Mucosa of descending colon (tissue), 3 donors: ENCODE measurements around the gene TNK1. TPM values are rescaled to one million over a fixed set of nuclear protein-coding genes. Genes with fewer than 3 reads are reported as not detected.

Experiments used
- ATAC-seq: fragments of 200-7000 bp; cut with Tn5 transposase; one replicate; pipeline ENCODE4 v1.9.1; 2020; ENCODE audit warnings: mild to moderate bottlenecking, moderate library complexity
- DNase-seq, 3 donors: peaks; one replicate each; pipeline ENCODE4 v3.0.0-alpha.2; 2020
- H3K36me3 ChIP-seq: fragments of 200-600 bp; one replicate; pipeline ENCODE4 v1.8.0; 2021; ENCODE audit warnings: low read depth, mild to moderate bottlenecking
- H3K4me1 ChIP-seq: fragments of 200-600 bp; one replicate; pipeline ENCODE4 v1.8.0; 2021; ENCODE audit warnings: low read depth, mild to moderate bottlenecking
- H3K4me3 ChIP-seq: fragments of 200-600 bp; one replicate; pipeline ENCODE4 v1.8.0; 2021; ENCODE audit warnings: mild to moderate bottlenecking
- H3K9me3 ChIP-seq: fragments of 200-600 bp; one replicate; pipeline ENCODE4 v1.8.0; 2021; ENCODE audit warnings: mild to moderate bottlenecking
- CTCF ChIP-seq: fragments of 200-600 bp; IDR thresholded peaks from one replicate; pipeline ENCODE4 v1.8.0; 2022; ENCODE audit warnings: antibody characterized with exemption, mild to moderate bottlenecking
- intact Hi-C, 2 donors: fragments of 100-400 bp; cut with DNase I in 1 of 2; cut with micrococcal nuclease in 1 of 2; formaldehyde crosslinking; loops; one replicate each; pipeline versions ENCODE4 v1.11.0 to v1.11.1; 2022; cut with DNase I, micrococcal nuclease
- total RNA-seq, 3 donors: library from RNA; stranded (reverse); fragmentation: NEBNext Ultra II Directional in 2 of 3; extraction: Animal tissue kit (Norgen Biotek cat#: 25700) in 2 of 3; gene quantifications; one replicate each; pipeline versions ENCODE4 v1.2.1 to v1.2.4, GENCODE V29; 2021 to 2023
- donor health status: DM: no; HTN: no; CAD: no; lungs with moderate emphysema.
- donor health status: DM: no; HTN: no; CAD: no.
- donor health status: DM: no; HTN: yes; CAD: no.

The TNK1 gene
- total RNA-seq, 3 donors from 2014 or later, result 16.4 to 29.5 (median 20.7) TPM

- Histone ChIP-seq H3K9me3 (no peaks in the 10 kb centered on the region), H3K4me1 (no peaks in the 10 kb centered on the region), H3K4me3 (no peak overlapping the region), H3K36me3 (no peaks in the 10 kb centered on the region)
- DNase-seq, result no peak
- no peak for ATAC-seq
- intact Hi-C loops, result no loop called here
- no peak for TF ChIP-seq CTCF
These were observed 40.3 kb downstream of the TNK1 start for GRCh38 chr17:7421186-7421585.

- Histone ChIP-seq H3K4me3 (no peak overlapping the region), H3K9me3 (no peaks in the 10 kb centered on the region), H3K36me3 (no peaks in the 10 kb centered on the region), H3K4me1 (no peaks in the 10 kb centered on the region)
- intact Hi-C loops, result no loop called here
- ATAC-seq (no peak), DNase-seq (no peak)
- TF ChIP-seq CTCF, result no peak
These were observed 42.8 kb downstream of the TNK1 start for GRCh38 chr17:7423679-7424078.

- H3K4me3 ChIP-seq, result no peak within 1 kb of the TSS
These were observed 44.4 kb downstream of the TNK1 start, which contains the start of gene SPEM2 for GRCh38 chr17:7425316-7425715. TSS of gene SPEM2 (plus strand) at chr17:7425616. CDS start at chr17:7425689, 73 bp downstream.

GRCh38 chr17:7425756-7426155 is 44.9 kb downstream of the TNK1 start:
- Histone ChIP-seq H3K36me3 (no peaks in the 10 kb centered on the region), H3K4me1 (no peaks in the 10 kb centered on the region), H3K4me3 (no peak overlapping the region), H3K9me3 (no peaks in the 10 kb centered on the region)
- ATAC-seq (no peak), DNase-seq (no peak)
- TF ChIP-seq CTCF, result no peak
- intact Hi-C loops, result no loop called here

More at GRCh38 chr17:7425316-7425715, 44.4 kb downstream of the TNK1 start, which contains the start of gene SPEM2:
- DNase-seq (no peak), ATAC-seq (no peak)
- Histone ChIP-seq H3K4me1 (no peaks in the 10 kb centered on the region), H3K9me3 (no peaks in the 10 kb centered on the region), H3K36me3 (no peaks in the 10 kb centered on the region)
- TF ChIP-seq CTCF, result no peak
- intact Hi-C loops, result no loop called here

- H3K4me1 ChIP-seq, result no peaks in the 10 kb centered on the region
- no peak overlapping the region for H3K4me3 ChIP-seq
- DNase-seq (no peak), ATAC-seq (no peak)
- H3K36me3 ChIP-seq, result no peaks in the 10 kb centered on the region
- intact Hi-C loops, result no loop called here
- TF ChIP-seq CTCF, result no peak
- no peaks in the 10 kb centered on the region for H3K9me3 ChIP-seq
These were observed 45.4 kb downstream of the TNK1 start for GRCh38 chr17:7426203-7426863.
